Measurements from ENCODE around the gene TRNT1.
A peak's percentile ranks its signal among the peaks of the same experiment; 100 is the strongest.

The TRNT1 gene

GRCh38 chr3:3179407-3180094 lies 52.8 kb downstream of the TRNT1 start, which contains the start of gene CRBN:
TSS of gene CRBN (minus strand) at chr3:3179691. CDS start at chr3:3179687, 4 bp downstream.
- peak; percentile 83 for DNase-seq

- DNase-seq: no peak
Observed at GRCh38 chr3:3180456-3180855, 53.7 kb downstream of the TRNT1 start.

GRCh38 chr3:3184876-3185275 lies 58.1 kb downstream of the TRNT1 start:
- no peak for DNase-seq

- no peak for DNase-seq
Observed at GRCh38 chr3:3189102-3189727, 62.5 kb downstream of the TRNT1 start.

- no peak for DNase-seq
Observed at GRCh38 chr3:3189961-3190360, 63.2 kb downstream of the TRNT1 start.

- no peak for DNase-seq
Observed at GRCh38 chr3:3191675-3192285, 65.0 kb downstream of the TRNT1 start.

- DNase-seq: no peak
Observed at GRCh38 chr3:3192286-3192675, 65.5 kb downstream of the TRNT1 start.

- no peak for DNase-seq
Observed at GRCh38 chr3:3194861-3195260, 68.1 kb downstream of the TRNT1 start.

GRCh38 chr3:3196148-3196861 lies 69.6 kb downstream of the TRNT1 start:
- DNase-seq: no peak

Measured in amniotic stem cell (primary cell).